Testis (tissue), 3 donors: Measurements from ENCODE around the gene KRTAP5-11. TPM values are rescaled to one million over a fixed set of nuclear protein-coding genes. Genes with fewer than 3 reads are reported as not detected.

ENCODE experiments used
- DNase-seq: peaks from one replicate; pipeline ENCODE4 v3.0.0-alpha.2; 2019
- H3K27ac ChIP-seq, 2 donors: fragments of 200-600 bp; sonication (generic); one replicate each; pipeline ENCODE4 v1.5.1; 2019
- H3K27me3 ChIP-seq: fragments of 200-600 bp; sonication (generic); one replicate; pipeline ENCODE4 v1.5.1; 2019
- H3K36me3 ChIP-seq: fragments of 200-600 bp; sonication (generic); one replicate; pipeline ENCODE4 v1.5.1; 2017; ENCODE audit warnings: low read depth; ENCODE audit errors: missing control alignments
- H3K4me1 ChIP-seq: fragments of 200-600 bp; sonication (generic); one replicate; pipeline ENCODE4 v1.5.1; 2019
- H3K4me3 ChIP-seq, 2 donors: fragments of 200-600 bp; sonication (generic); one replicate each; pipeline ENCODE4 v1.5.1; 2017 to 2019
- H3K9me3 ChIP-seq: fragments of 200-600 bp; sonication (generic); one replicate; pipeline ENCODE4 v1.5.1; 2017
- POLR2A ChIP-seq: fragments of 450-650 bp; IDR thresholded peaks from one replicate; pipeline ENCODE4 v1.6.1; 2017; ENCODE audit warnings: antibody characterized with exemption, mild to moderate bottlenecking, moderate library complexity
- WGBS, 2 donors: methylation state at CpG; one replicate each; pipeline ENCODE4 v1.1.5; 2018; 5-methylcytosine and 5-hydroxymethylcytosine counted together
- intact Hi-C: fragments of 100-400 bp; cut with DNase I; formaldehyde crosslinking; loops from one replicate; pipeline ENCODE4 v1.15.1; 2023; ENCODE audit warnings: low total_unique reads
- polyA plus RNA-seq: library from polyadenylated mRNA; stranded (reverse); fragments of 350-450 nt; fragmentation: Illumina TruSeq; extraction: RNeasy Lipid Tissue Mini Kit (QIAGEN cat#74804); gene quantifications from one replicate; pipeline ENCODE4 v1.2.3, GENCODE V29; 2014; ENCODE audit warnings: low read depth, low replicate concordance; ENCODE audit not compliant: insufficient read depth
- total RNA-seq, 2 donors: library from RNA; depleted of rRNA; stranded (reverse); fragments of >200 nt; gene quantifications; one replicate each; pipeline ENCODE4 v1.2.3, GENCODE V29; 2016
- TF ChIP-seq, protein P1 (sequence below), 3 experiments: fragments of 450-650 bp in 2 of 3; fragments of 200-600 bp in 1 of 3; sonication (generic) in 1 of 3; IDR thresholded peaks; one replicate each; pipeline ENCODE4 v1.5.1; 2016 to 2019; ENCODE audit warnings: antibody characterized with exemption in 3 of 3, mild to moderate bottlenecking in 2 of 3, moderate library complexity in 1 of 3

The KRTAP5-11 gene
- total and polyA plus RNA-seq, 3 donors from 2014 or later, result not detected

DNA sequence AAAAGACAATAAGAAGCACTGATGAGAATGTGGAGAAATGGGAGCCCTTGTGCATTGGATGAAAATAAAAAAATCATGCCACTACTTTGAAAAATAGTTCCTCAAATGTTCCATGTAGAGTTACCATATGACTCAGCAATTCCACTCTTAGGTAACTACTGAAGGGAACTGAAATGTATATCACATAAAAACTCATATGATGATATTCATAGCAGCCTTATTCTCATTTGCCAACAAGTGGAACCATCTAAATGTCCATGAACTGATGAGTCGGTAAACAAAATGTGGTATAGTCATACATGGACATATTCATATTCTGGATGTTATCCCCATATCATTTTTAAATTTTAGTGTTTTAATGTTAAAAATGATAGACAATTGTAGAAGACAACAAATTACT lies 31.0 kb downstream of the KRTAP5-11 start:
- WGBS, 2 donors, result 100% methylated on average over 1 of the region's 1 CpG
- Histone ChIP-seq H3K4me3 (no peak overlapping the region), H3K9me3 (no peaks in the 10 kb centered on the region), H3K36me3 (no peaks in the 10 kb centered on the region), H3K27ac (no peak overlapping the region), H3K27me3 (no peaks in the 10 kb centered on the region), H3K4me1 (no peaks in the 10 kb centered on the region)
- TF ChIP-seq, protein P1, sequence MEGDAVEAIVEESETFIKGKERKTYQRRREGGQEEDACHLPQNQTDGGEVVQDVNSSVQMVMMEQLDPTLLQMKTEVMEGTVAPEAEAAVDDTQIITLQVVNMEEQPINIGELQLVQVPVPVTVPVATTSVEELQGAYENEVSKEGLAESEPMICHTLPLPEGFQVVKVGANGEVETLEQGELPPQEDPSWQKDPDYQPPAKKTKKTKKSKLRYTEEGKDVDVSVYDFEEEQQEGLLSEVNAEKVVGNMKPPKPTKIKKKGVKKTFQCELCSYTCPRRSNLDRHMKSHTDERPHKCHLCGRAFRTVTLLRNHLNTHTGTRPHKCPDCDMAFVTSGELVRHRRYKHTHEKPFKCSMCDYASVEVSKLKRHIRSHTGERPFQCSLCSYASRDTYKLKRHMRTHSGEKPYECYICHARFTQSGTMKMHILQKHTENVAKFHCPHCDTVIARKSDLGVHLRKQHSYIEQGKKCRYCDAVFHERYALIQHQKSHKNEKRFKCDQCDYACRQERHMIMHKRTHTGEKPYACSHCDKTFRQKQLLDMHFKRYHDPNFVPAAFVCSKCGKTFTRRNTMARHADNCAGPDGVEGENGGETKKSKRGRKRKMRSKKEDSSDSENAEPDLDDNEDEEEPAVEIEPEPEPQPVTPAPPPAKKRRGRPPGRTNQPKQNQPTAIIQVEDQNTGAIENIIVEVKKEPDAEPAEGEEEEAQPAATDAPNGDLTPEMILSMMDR (IDR thresholded peaks at IDR 0.05), result no peak
- TF ChIP-seq POLR2A, result no peak
- intact Hi-C loops, result no loop called here
- DNase-seq, result no peak

DNA sequence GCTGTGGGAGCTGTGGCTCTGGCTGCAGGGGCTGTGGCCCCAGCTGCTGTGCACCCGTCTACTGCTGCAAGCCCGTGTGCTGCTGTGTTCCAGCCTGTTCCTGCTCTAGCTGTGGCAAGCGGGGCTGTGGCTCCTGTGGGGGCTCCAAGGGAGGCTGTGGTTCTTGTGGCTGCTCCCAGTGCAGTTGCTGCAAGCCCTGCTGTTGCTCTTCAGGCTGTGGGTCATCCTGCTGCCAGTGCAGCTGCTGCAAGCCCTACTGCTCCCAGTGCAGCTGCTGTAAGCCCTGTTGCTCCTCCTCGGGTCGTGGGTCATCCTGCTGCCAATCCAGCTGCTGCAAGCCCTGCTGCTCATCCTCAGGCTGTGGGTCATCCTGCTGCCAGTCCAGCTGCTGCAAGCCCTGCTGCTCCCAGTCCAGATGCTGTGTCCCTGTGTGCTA lies 33.9 kb downstream of the KRTAP5-11 start:
- 54 to 56% methylated on average over 4 to 5 of the region's 5 CpGs for WGBS, 2 donors
- no peaks in the 10 kb centered on the region for H3K9me3 ChIP-seq

DNA sequence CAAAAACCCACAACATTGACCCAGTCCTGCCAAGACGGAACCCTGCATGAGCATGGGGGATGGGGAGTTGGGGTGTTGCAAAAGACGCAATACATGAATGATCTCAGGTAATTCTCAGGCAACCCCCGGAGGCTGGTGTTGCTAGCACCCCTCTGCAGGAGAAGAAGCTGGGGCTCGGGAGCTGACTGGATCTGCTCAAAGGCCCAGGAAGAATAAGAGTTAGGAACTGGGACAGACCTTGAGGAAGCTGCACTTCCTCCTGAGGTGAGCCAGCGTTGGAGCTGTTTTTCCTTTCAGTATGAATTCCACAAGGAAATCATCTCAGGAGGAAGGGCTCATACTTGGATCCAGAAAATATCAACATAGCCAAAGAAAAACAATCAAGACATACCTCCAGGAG lies 34.6 kb downstream of the KRTAP5-11 start, which contains the start of gene KRTAP5-9:
Gene KRTAP5-9, plus strand, starts transcription at position 301 of the 400 bp plus-strand sequence. CDS start 238 bp downstream, outside the sequence.
- Histone ChIP-seq H3K4me3 (no peak within 1 kb of the TSS), H3K36me3 (no peaks in the 10 kb centered on the region), H3K4me1 (no peaks in the 10 kb centered on the region), H3K27me3 (no peaks in the 10 kb centered on the region), H3K9me3 (no peaks in the 10 kb centered on the region), H3K27ac (no peak within 1 kb of the TSS)
- no peak for DNase-seq
- WGBS, 2 donors, result 72 to 83% methylated on average over 5 of the region's 5 CpGs
- TF ChIP-seq POLR2A, result no peak
- TF ChIP-seq, protein P1 (IDR thresholded peaks at IDR 0.05), result no peak
- intact Hi-C loops, result no loop called here

More for the DNA sequence above, 33.9 kb downstream of the KRTAP5-11 start:
- Histone ChIP-seq H3K36me3 (no peaks in the 10 kb centered on the region), H3K4me3 (no peak overlapping the region), H3K27ac (no peak overlapping the region), H3K4me1 (no peaks in the 10 kb centered on the region), H3K27me3 (no peaks in the 10 kb centered on the region)
- DNase-seq, result no peak
- TF ChIP-seq POLR2A, result no peak
- TF ChIP-seq, protein P1 (IDR thresholded peaks at IDR 0.05), result no peak
- intact Hi-C loops, result no loop called here

DNA sequence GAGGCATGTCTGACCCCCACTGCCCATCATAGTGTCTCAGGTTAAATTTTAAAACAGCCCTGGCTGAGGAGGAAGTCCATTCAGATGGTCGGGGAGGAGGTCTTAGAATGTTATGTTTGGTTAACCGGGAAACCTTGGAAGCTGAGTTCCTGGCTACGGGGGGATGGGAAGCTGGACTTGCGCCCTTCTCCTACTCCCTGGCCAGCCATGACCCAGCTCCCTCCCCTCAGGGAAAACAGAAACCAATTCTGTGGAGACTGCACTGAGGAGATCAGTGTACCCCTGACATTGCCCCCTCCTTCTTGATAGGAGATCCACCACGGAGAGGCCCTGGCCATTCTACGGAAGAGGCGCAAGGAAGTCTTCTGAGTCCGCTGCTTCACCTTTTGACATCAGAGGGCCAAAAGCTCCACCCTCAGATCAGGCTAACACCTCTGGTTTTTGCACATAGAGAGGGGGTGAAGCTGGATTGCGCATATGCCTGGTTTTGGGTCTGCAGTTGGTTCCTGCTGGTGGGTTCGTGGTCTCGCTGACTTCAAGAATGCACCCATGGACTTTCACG lies 37.2 kb downstream of the KRTAP5-11 start:
- no peaks in the 10 kb centered on the region for H3K9me3 ChIP-seq
- no peak for DNase-seq
- no peaks in the 10 kb centered on the region for H3K27me3 ChIP-seq
- TF ChIP-seq, protein P1 (IDR thresholded peaks at IDR 0.05), result no peak
- TF ChIP-seq POLR2A, result no peak
- 81 to 84% methylated on average over 12 of the region's 12 CpGs for WGBS, 2 donors
- H3K27ac ChIP-seq, result no peak overlapping the region
- H3K4me1 ChIP-seq, result no peaks in the 10 kb centered on the region
- H3K4me3 ChIP-seq, result peak overlapping the region in 1 of 2 donors; percentile 7
- intact Hi-C loops, result no loop called here
- no peaks in the 10 kb centered on the region for H3K36me3 ChIP-seq
